Stimulated activated CD4-positive, alpha-beta T cell treated with anti-CD3 and anti-CD28 coated beads, Interleukin-12 subunit alpha, Interleukin-12 subunit beta, amount 100 ng/mL, for 48 hours (primary cell): ENCODE results near the gene HNRNPH2.

Experiments used
- DNase-seq, 3 donors: peaks; one replicate each; pipeline ENCODE4 v3.0.0-alpha.2; 2020; ENCODE audit warnings: low read depth in 2 of 3, low spot score in 1 of 3

HNRNPH2 gene

DNA sequence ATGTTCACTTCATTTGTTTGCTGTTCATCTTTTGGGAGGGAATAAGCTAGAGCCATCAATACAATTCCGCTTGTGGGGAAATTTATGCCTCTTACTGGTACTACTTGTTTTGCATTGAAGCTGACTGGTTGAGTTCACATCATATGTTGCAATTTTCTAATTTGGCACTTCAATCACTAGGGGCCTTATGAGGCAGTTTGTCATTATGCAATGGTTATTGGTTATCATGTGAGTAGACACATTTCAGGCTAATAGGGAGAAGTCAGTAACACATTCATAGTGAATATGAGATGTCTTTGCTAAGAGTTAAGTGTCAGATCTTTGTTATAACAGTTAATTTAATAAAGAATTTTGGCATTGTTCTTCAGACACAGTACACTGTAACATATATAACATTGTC is 12.2 kb upstream of the HNRNPH2 start:
- no peak for DNase-seq

DNA sequence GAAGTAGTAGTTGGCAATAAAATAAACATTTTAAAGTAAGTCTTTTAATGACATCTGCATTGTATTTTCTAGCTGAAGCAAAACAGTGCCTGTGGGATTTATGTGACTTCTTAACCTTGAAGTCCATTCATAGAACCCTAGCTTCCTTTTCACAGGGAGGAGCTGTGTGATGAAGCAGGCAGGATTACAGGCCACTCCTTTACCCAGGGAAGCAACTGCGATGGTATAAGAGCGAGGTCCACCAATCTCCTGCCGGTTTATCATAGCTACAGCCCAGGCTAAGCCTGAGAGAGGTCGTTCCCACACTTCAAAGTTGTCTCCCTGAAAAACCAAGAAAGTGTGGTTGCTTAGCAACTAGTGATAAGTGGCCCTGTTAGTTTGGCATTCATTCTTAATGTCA is 10.2 kb upstream of the HNRNPH2 start:
- DNase-seq = no peak

DNA sequence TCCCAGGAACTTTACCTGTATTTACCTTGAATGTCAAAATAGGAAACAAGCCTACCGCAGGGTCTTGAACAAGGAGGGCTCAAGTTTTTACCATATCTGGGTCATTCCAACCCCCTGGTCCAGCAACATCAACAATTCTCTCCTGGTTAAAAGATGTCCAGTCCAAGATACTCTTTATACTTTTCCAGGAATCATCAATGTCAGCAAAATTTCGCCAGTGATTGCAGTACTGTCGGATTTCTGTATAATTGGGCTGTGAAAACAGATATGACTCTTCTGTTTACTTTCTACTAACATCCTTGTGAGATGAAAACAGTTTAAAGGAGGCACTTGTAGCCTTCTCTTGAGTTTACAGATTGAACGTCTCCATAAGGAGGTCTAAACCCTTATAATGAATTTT is 9.3 kb upstream of the HNRNPH2 start:
- DNase-seq = no peak

DNA sequence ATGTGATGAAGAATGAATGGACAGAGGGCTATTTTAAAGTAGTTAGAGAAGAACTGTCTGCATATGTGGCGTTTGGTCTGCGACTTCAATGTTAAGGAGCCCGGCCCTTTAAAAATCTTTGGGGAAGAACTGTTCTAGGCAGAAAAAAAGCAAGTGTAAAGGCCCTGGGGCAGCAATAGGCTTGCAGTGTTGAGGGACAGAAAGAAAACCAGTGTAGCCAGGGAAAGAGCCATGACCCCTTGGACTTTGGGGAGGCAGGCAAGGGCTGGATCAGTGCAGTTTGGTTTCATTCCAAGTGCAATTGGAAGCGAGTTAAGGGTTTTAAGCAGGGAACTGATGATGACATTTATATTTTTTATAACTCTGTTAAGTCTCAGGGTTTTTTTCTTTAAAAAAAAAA is 8.2 kb upstream of the HNRNPH2 start:
- DNase-seq = no peak

DNA sequence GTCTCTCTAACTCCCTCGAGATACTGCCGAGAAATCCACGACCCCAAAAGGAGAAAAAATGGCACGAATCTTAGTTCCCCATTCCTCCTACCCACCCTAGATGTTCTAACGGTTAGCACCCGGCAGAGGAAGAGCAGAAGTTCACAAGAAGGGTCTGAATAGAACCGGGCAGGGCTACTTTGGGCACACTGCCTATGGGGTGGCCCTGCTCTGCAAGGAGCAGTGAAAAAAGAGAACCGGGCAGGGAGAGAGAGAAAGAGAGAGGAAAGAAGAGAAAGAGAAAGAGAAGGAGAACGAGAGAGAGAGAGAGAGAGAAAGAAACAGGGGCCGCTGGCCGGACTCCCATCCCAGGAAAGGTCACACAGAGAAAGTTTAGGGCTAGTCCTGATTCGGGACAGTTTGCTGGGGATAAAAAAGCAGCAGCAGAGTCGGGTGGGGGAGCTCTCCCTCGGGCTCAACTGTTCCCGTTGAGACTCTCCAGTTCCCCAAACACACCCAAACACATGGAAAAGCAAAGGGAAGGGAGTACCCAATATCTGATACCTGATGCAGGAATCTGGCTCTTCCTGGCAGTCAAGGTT is 765 bp upstream of the HNRNPH2 start:
- DNase-seq = no peak

DNA sequence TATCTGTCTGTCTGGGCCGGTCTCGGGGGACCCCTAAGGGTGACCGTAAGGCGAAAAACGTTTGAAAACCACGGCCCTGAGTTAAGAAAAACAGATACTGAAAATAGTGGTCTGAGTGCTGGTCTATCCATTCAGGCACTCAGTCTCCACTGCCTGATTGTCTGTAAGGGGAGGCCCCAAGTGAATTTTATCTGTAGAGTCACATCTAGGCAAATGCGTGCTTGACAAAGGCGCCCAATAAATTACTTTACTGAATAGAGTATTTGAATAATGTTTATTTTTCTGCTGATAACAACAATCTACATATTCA is 465 bp downstream of the HNRNPH2 start:
- DNase-seq = no peak

DNA sequence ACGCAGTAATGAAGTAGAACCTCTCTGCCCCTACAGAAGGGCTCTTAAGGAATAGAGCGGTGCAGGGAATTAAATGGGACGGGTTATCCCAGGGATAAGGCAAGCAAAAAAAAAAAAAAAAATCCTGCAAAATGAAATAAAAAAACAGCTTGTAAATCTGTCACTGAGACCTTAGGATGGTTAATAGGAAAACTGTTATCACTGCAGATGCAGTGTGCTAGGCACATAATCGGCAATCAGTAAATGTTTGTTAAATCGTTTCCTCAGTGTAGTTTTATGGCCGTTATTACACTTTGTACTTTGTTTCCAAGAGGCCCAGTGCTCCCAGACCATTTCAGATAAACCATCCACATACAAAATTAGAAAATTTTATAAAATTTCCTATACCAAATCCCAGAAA is 1.0 kb downstream of the HNRNPH2 start:
- no peak for DNase-seq

DNA sequence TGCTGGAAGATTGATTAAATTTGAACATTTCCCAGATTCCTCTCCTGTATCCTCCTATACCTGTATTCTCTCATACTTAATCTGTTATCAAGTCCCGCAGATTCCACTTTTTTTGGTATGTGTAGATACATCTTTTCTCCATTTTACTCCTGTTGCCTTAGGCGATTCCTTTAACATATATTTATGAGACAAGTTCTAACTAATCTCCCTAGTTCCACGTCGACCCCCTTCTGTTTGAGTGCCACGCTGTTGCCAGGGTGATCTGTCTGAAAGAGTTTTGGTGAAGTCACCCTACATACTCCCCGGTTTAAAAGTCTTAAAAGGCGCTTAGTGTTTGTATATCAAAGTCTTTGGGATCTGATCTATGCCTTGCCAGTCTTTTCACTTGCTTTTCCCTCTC is 2.4 kb downstream of the HNRNPH2 start:
- no peak for DNase-seq

DNA sequence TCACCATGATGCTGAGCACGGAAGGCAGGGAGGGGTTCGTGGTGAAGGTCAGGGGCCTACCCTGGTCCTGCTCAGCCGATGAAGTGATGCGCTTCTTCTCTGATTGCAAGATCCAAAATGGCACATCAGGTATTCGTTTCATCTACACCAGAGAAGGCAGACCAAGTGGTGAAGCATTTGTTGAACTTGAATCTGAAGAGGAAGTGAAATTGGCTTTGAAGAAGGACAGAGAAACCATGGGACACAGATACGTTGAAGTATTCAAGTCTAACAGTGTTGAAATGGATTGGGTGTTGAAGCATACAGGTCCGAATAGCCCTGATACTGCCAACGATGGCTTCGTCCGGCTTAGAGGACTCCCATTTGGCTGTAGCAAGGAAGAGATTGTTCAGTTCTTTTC is 4.0 kb downstream of the HNRNPH2 start:
- DNase-seq = no peak

DNA sequence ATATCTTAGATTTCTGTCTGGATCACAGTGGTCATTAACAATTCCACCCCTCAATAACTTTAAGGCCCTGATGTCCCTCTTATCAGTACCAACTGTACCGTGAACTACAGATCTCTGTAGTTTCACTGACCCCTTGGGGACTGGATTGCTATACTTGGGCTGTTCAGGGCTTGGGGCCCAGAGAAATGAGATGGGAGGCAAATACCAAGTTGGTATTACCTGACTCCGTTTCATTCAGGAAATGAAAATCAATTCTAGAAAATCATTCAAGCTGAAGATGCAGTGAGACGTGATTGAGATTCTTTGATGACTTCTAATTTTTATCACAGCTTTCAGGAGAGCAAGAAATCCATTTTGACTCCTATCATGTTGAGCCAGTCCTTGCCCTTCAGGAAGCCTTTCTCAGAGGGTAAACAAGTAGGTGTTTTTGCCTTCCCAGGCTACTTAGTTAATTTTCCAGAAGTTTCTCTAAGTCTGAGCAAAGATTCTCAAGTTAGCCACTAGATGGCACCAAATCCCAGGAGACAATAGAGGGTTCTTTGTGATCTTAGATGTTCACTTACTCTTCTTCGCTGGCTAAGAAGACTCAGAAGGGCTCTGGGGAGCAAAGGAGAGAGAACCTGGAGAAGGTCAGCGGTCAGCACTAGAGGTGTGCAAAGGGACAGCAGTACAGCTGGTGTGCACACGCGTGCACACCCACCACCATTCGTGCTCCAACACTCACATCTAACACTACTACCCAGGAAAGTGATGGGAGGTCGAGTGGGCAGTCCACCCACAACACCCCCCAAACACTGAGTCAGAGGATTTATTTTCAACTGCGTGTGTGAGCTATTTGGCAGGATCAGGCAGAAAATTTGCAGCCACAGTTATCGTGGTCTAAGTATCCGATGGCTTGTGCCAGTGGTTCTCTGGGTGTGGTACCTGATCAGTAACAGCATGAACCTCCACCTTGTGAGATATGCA is 7.4 kb downstream of the HNRNPH2 start:
- peak in 1 of 3 donors; percentile 53 for DNase-seq

DNA sequence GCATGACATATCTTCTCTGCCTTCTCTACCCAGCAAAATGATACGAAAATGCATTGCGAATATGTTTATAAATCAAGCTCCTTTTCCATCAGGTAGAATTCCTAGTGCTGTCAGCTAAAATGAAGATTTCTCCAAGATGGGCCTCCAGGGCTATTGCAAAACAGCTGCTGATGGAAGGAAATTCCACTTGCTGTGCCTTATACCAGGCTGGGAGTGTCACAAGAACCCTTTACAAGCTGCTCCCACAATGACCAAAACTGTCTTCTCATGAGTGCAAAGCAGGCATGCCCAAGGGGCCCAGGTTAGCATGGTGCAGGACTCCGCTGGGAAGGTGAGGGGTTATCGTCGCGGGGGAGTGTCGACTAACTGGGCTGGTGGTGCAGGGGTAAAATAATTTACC is 8.7 kb downstream of the HNRNPH2 start:
- DNase-seq = no peak

DNA sequence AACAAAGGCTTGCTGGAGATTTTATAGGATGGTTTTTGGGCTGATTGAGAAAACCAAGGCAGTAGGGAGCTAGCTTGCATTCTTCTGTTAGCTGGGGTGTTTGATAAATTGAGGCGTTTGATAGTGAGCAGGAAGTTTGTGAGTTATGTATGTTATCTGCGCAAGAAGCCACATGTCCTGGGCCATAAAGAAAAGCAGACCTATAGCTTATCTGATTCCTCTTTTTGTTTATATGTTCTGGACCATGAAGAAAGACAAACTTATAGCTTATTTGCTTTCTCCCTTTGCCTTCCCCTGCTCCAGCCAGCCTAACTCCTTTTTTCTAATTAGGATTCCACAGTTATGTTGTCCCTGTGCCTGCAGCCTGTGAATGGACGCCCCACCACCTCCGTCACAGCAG is 9.2 kb downstream of the HNRNPH2 start:
- no peak for DNase-seq

DNA sequence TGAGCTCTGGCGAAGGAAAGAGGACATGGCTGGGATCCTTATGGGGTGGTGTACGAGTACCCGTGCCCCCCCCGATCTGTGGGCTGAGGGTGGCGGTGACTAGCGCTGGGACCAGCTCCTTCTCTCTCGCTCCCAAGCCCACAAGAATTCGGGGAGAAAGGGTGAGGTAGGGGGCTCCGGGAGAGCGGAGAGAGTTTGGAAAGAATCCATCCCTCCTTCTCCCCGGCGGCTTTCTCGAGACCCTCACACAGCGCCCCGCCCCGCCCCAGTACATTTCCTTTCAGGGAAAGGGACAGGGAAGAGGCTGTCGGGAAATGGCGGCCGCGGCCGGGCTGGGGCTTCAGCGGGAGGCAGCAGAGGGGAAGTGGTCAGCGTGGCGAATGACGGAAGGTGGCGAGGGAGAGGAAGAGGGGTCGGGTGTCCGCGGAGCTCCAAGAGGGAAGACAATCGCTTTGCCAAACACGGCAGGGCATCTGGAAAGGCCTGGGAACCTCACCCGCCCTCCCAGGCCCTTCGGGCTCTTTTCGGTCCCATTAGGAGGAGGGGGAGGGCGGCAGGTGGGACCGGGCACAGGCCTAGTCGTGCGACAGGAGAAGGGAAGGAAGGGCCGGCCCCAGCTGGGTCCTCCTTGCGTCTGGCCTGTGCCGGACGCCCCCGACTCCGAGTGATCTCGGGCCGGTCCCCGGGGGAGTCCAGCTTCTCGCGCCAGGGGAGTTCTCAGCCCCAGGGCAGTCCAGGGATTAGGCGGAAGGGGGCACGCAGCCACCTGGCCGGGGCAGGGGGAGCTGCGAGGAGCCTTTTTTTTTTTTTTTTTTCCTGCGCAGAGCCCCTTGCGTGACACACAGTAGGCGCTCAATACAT is 10.2 kb downstream of the HNRNPH2 start:
- peak in 1 of 3 donors; percentile 34 for DNase-seq

DNA sequence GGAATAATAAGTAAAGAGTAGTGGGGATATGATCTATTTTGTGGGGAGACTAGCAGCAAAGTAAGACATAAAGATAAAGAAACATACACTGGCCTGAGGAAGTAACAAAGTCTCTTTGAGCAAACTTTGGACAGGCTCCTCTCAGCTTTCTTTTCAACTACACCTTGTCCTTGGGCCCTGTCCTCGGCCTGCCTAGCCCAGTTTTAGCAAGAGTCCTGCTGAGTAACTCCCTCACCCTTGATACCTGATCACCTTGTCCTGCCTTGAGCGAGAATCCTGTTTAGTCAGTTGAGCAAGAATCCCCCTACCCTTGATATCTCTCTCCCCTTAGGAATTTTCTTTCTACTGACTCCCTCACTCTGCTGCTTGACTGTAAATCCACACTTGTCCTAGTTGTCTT is 11.5 kb downstream of the HNRNPH2 start:
- DNase-seq = no peak

DNA sequence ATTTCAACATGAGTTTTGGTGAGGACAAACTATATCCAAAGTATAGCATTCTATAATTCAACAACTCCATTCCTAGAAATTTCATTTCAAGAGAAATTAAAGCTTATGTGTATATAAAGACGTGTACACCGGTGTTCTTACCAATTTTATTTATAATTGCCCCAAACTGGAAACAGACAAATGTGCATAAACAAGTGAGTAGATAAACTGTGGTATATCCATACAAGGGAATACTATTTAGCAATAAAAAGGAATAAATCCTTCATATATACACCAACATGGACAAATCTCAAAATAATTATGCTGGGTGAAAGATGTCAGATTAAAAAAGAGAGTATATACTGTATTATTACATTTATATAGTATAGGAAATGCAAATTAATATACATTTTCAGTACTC is 19.9 kb downstream of the HNRNPH2 start:
- DNase-seq = no peak

DNA sequence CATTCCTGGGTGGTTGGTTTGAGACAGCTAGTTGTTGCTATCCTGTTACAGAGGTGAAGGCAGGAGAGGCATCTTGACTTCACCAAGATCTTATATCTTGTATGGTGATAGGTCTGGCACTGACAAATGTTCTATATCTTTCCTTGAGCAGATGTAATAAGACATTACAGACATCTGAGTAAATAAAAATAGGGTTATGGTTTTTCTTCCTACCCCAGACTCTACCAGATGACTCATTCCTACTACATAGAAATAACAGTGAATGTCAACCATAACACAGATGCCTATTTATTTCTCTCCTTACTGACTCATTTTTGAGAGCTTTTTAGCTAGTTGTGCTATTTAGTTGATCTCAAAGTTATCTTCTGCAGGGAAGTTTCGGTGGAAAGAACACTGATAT is 21.9 kb downstream of the HNRNPH2 start:
- DNase-seq = no peak

DNA sequence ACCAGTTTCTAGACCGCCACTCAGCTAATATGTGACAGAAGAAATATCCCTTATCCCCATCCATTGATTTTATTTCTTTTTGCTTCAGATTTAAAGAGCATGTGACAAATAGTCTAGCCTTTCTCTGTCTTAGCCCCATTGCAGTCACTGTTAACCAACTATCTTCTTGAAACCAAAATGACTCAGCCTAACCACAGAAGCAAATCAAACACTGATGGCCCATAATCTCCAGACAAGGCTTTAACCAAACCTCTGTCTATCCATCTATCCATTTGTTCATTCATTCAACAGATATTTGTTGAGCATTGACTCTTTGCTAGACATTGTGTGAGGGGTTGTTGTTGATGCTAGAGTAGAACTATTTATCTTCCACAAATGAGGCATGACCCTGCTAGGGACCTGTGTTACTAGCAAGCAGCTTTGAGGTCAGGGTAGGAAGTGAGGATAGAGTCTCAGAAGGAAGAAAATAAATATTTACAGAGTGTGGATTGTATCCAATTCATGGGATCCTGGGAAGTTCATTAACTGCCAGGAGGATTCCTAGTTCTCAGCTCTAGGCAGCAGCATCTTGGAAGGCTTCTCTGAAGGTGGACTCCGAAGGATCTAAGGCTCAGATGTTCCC is 22.5 kb downstream of the HNRNPH2 start:
- no peak for DNase-seq

DNA sequence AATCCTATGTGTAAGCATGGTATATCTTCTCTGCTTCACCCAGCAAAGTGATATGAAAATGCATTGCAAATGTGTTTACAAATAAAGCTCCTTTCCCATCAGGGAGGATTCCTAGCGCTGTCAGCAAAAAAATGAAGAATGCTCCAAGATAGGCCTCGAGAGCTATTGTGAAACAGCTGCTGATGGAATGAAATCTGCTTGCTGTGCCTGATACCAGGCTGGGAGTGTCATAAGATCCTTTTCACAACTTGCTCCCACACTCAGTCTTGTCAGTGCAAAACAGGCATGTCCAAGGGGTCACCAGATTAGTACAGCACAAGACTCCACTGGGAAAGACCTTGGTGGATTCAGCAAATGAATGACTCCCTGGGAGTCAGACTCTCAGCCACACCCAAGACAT is 34.1 kb downstream of the HNRNPH2 start:
- DNase-seq = no peak

DNA sequence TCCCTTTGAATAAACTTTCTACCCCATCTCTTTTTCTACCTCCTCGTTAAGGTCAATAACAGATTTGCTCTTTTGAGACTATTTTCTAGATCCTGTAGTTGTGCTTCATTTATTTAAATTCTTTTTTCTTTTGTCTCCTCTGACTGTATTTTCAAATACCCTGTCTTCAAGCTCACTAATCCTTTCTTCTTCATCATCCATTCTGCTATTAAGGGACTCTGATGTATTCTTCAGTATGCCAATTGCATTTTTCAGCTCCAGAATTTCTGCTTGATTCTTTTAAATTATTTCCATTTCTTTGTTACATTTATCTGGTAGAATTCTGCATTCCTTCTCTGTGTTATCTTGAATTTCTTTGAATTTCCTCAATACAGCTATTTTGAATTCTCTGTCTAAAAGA is 41.3 kb downstream of the HNRNPH2 start:
- no peak for DNase-seq

DNA sequence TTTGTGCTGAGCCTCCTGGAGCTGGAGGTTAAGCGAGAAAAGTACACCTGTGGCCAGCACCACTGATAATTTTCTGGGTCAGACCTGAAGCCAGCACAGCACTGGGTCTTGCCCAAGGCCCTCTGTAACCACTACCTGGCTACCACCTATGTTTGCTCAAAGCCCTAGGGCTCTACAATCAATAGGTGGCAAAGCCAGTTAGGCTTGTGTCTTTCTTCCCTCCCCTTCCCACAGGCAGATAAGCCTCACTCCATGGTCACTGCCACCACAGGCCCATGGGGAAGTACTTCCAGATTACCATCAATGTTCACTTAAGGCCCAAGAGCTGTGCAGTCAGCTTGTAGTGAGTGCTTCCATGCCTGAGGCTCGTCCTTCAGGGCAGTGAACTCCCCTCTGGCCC is 42.1 kb downstream of the HNRNPH2 start:
- no peak for DNase-seq

DNA sequence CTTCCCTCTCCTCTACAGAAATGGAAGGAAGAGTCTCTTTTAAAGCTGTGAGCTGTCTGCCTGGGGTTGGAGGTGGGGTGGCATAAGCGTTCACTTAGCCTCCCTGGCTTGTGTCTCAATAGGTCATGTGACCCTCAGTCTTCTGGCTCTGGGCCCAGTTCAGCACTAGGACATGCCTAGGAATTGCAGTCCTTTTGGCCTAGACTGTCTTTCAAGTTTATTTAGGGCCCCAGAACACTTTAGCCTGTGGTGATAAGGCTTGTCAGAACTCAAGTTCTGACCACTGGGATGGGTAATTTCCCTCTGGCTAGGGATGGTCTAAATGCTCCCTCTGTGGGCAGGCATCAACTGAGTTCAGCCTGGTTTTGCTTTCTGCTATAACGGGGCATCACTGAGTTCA is 42.9 kb downstream of the HNRNPH2 start:
- DNase-seq = no peak

DNA sequence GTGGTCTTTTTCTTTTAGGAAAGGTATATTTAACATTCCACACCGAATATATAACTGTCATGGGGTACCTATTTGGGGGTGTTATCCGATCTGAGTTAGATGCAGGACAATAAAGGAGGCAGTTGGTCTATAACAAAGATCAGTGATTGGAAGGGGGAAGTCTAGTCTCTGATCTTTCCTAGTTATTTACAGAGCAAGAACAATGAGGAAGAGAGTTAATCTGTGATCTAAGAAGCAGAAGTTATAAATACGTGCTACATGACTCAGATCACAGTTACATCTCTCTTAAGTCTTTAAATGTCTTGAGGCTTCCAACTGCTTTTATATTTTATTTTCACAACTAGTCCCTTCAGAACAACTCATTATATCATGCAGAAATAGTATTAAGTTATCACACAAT is 44.0 kb downstream of the HNRNPH2 start:
- DNase-seq = no peak
